IPS-18a (cell line): Measurements from ENCODE around the gene TAS2R14.

Source experiments
- H3K27ac ChIP-seq: one replicate; pipeline ENCODE4 v1.5.1; 2013; ENCODE audit warnings: low read length
- H3K27me3 ChIP-seq: one replicate; pipeline ENCODE4 v1.6.1; 2013; ENCODE audit warnings: mild to moderate bottlenecking, low read length; ENCODE audit not compliant: control insufficient read depth, insufficient read depth
- H3K36me3 ChIP-seq: one replicate; pipeline ENCODE4 v1.6.1; 2013; ENCODE audit warnings: low read depth, low read length; ENCODE audit not compliant: control insufficient read depth
- H3K4me1 ChIP-seq: one replicate; pipeline ENCODE4 v1.6.1; 2013; ENCODE audit warnings: low read depth, low read length; ENCODE audit not compliant: control insufficient read depth
- H3K4me3 ChIP-seq: one replicate; pipeline ENCODE4 v1.5.1; 2013; ENCODE audit warnings: low read length
- H3K9ac ChIP-seq: one replicate; pipeline ENCODE4 v1.6.1; 2013; ENCODE audit warnings: mild to moderate bottlenecking, low read length, moderate library complexity
- H3K9me3 ChIP-seq: one replicate; pipeline ENCODE4 v1.6.1; 2013; ENCODE audit warnings: low read depth, low read length; ENCODE audit not compliant: control insufficient read depth

The TAS2R14 gene

GRCh38 chr12:10952645-10953044 lies 13.6 kb upstream of the TAS2R14 start:
- Histone ChIP-seq H3K27ac (no peak overlapping the region), H3K9ac (no peak overlapping the region), H3K36me3 (no peaks in the 10 kb centered on the region), H3K27me3 (no peaks in the 10 kb centered on the region), H3K4me1 (no peaks in the 10 kb centered on the region), H3K4me3 (no peak overlapping the region), H3K9me3 (peaks cover 5% of the 10 kb centered on the region)

- Histone ChIP-seq H3K36me3 (no peaks in the 10 kb centered on the region), H3K4me1 (peaks cover 8% of the 10 kb centered on the region), H3K4me3 (no peak overlapping the region), H3K9me3 (peaks cover 16% of the 10 kb centered on the region), H3K27ac (no peak overlapping the region), H3K27me3 (no peaks in the 10 kb centered on the region), H3K9ac (no peak overlapping the region)
Measured at GRCh38 chr12:10943167-10943566, 4.1 kb upstream of the TAS2R14 start.

GRCh38 chr12:10941916-10942607 lies 3.0 kb upstream of the TAS2R14 start:
- no peaks in the 10 kb centered on the region for H3K27me3 ChIP-seq
- no peak overlapping the region for H3K4me3 ChIP-seq
- no peak overlapping the region for H3K27ac ChIP-seq
- peaks cover 12% of the 10 kb centered on the region for H3K9me3 ChIP-seq
- no peak overlapping the region for H3K9ac ChIP-seq
- no peaks in the 10 kb centered on the region for H3K36me3 ChIP-seq
- H3K4me1 ChIP-seq = peaks cover 8% of the 10 kb centered on the region

- no peak overlapping the region for H3K27ac ChIP-seq
- no peak overlapping the region for H3K4me3 ChIP-seq
- H3K4me1 ChIP-seq = peaks cover 8% of the 10 kb centered on the region
- no peak overlapping the region for H3K9ac ChIP-seq
- H3K9me3 ChIP-seq = peaks cover 5% of the 10 kb centered on the region
- H3K36me3 ChIP-seq = no peaks in the 10 kb centered on the region
- H3K27me3 ChIP-seq = no peaks in the 10 kb centered on the region
Measured at GRCh38 chr12:10941369-10941768, 2.3 kb upstream of the TAS2R14 start.

GRCh38 chr12:10940389-10940788 lies 1.3 kb upstream of the TAS2R14 start:
- Histone ChIP-seq H3K27ac (no peak overlapping the region), H3K9me3 (peaks cover 5% of the 10 kb centered on the region), H3K4me3 (no peak overlapping the region), H3K27me3 (no peaks in the 10 kb centered on the region), H3K36me3 (no peaks in the 10 kb centered on the region), H3K4me1 (peaks cover 8% of the 10 kb centered on the region), H3K9ac (no peak overlapping the region)

GRCh38 chr12:10936506-10936905 lies 2.6 kb downstream of the TAS2R14 start:
- Histone ChIP-seq H3K4me3 (no peak overlapping the region), H3K4me1 (no peaks in the 10 kb centered on the region)

GRCh38 chr12:10928746-10929286 lies 10.2 kb downstream of the TAS2R14 start, which contains the start of gene PRH2:
TSS of gene PRH2 (plus strand) at chr12:10929236. CDS start at chr12:10929274, 38 bp downstream.
- Histone ChIP-seq H3K4me1 (no peaks in the 10 kb centered on the region), H3K36me3 (no peaks in the 10 kb centered on the region), H3K9ac (no peak within 1 kb of the TSS), H3K9me3 (no peaks in the 10 kb centered on the region), H3K27me3 (no peaks in the 10 kb centered on the region), H3K4me3 (no peak within 1 kb of the TSS), H3K27ac (no peak within 1 kb of the TSS)

More at GRCh38 chr12:10936506-10936905, 2.6 kb downstream of the TAS2R14 start:
- H3K27me3 ChIP-seq = no peaks in the 10 kb centered on the region
- no peaks in the 10 kb centered on the region for H3K36me3 ChIP-seq
- H3K27ac ChIP-seq = no peak overlapping the region
- H3K9ac ChIP-seq = no peak overlapping the region
- no peaks in the 10 kb centered on the region for H3K9me3 ChIP-seq

GRCh38 chr12:10926269-10926668 lies 12.8 kb downstream of the TAS2R14 start:
- Histone ChIP-seq H3K27me3 (no peaks in the 10 kb centered on the region), H3K4me1 (no peaks in the 10 kb centered on the region), H3K9ac (no peak overlapping the region), H3K4me3 (no peak overlapping the region), H3K36me3 (no peaks in the 10 kb centered on the region), H3K9me3 (no peaks in the 10 kb centered on the region), H3K27ac (no peak overlapping the region)

- Histone ChIP-seq H3K27ac (no peak overlapping the region), H3K4me1 (no peaks in the 10 kb centered on the region), H3K4me3 (no peak overlapping the region), H3K9ac (no peak overlapping the region), H3K27me3 (no peaks in the 10 kb centered on the region), H3K36me3 (no peaks in the 10 kb centered on the region), H3K9me3 (no peaks in the 10 kb centered on the region)
Measured at GRCh38 chr12:10919809-10920208, 19.3 kb downstream of the TAS2R14 start.

- Histone ChIP-seq H3K4me1 (no peaks in the 10 kb centered on the region), H3K27me3 (no peaks in the 10 kb centered on the region), H3K9me3 (no peaks in the 10 kb centered on the region), H3K9ac (no peak overlapping the region), H3K36me3 (no peaks in the 10 kb centered on the region), H3K27ac (no peak overlapping the region), H3K4me3 (no peak overlapping the region)
Measured at GRCh38 chr12:10910380-10910779, 28.7 kb downstream of the TAS2R14 start.

- no peaks in the 10 kb centered on the region for H3K27me3 ChIP-seq
- H3K9ac ChIP-seq = no peak within 1 kb of the TSS
- H3K4me3 ChIP-seq = no peak within 1 kb of the TSS
- H3K9me3 ChIP-seq = peaks cover 6% of the 10 kb centered on the region
- no peaks in the 10 kb centered on the region for H3K4me1 ChIP-seq
- no peak within 1 kb of the TSS for H3K27ac ChIP-seq
- no peaks in the 10 kb centered on the region for H3K36me3 ChIP-seq
Measured at GRCh38 chr12:10909462-10909861, 29.6 kb downstream of the TAS2R14 start, which contains the start of gene TAS2R13. TSS of gene TAS2R13 (minus strand) at chr12:10909562. CDS start at chr12:10909298, 264 bp downstream.

GRCh38 chr12:10904686-10905085 lies 34.4 kb downstream of the TAS2R14 start:
- Histone ChIP-seq H3K9me3 (peaks cover 6% of the 10 kb centered on the region), H3K27me3 (no peaks in the 10 kb centered on the region), H3K4me1 (no peaks in the 10 kb centered on the region), H3K36me3 (no peaks in the 10 kb centered on the region), H3K27ac (no peak overlapping the region), H3K9ac (no peak overlapping the region), H3K4me3 (no peak overlapping the region)
